Stimulated activated CD8-positive, alpha-beta memory T cell treated with anti-CD3 and anti-CD28 coated beads, Interleukin-15, amount 100 ng/mL, for 48 hours (primary cell): ENCODE data around the gene MBD2.

Source experiments
- DNase-seq, 2 donors: peaks; one replicate each; pipeline ENCODE4 v3.0.0-alpha.2; 2020; ENCODE audit warnings: low read depth in 2 of 2

The MBD2 gene

GRCh38 chr18:54202851-54203250 is 21.6 kb downstream of the MBD2 start:
- DNase-seq, result no peak

- no peak for DNase-seq
These were observed 26.6 kb downstream of the MBD2 start for GRCh38 chr18:54197747-54198411.

- no peak for DNase-seq
These were observed 30.7 kb downstream of the MBD2 start for GRCh38 chr18:54193786-54194185.

GRCh38 chr18:54192900-54193299 is 31.6 kb downstream of the MBD2 start:
- DNase-seq, result no peak

GRCh38 chr18:54192415-54192814 is 32.1 kb downstream of the MBD2 start:
- no peak for DNase-seq

GRCh38 chr18:54191352-54191751 is 33.1 kb downstream of the MBD2 start:
- no peak for DNase-seq

- no peak for DNase-seq
These were observed 37.1 kb downstream of the MBD2 start for GRCh38 chr18:54187372-54187771.

- no peak for DNase-seq
These were observed 39.6 kb downstream of the MBD2 start for GRCh38 chr18:54184836-54185235.

GRCh38 chr18:54183390-54183789 is 41.1 kb downstream of the MBD2 start:
- DNase-seq, result no peak

- DNase-seq, result no peak
These were observed 42.4 kb downstream of the MBD2 start for GRCh38 chr18:54181856-54182602.

- DNase-seq, result no peak
These were observed 50.4 kb downstream of the MBD2 start for GRCh38 chr18:54173980-54174630.

GRCh38 chr18:54173250-54173649 is 51.2 kb downstream of the MBD2 start:
- no peak for DNase-seq

- DNase-seq, result no peak
These were observed 54.8 kb downstream of the MBD2 start for GRCh38 chr18:54169431-54170403.

- DNase-seq, result no peak
These were observed 59.0 kb downstream of the MBD2 start for GRCh38 chr18:54165450-54165849.

GRCh38 chr18:54163453-54163852 is 61.0 kb downstream of the MBD2 start:
- no peak for DNase-seq

- no peak for DNase-seq
These were observed 62.0 kb downstream of the MBD2 start for GRCh38 chr18:54162431-54162830.

GRCh38 chr18:54161267-54161666 is 63.2 kb downstream of the MBD2 start:
- DNase-seq, result no peak

GRCh38 chr18:54159906-54160305 is 64.6 kb downstream of the MBD2 start:
- no peak for DNase-seq

GRCh38 chr18:54157646-54158385 is 66.7 kb downstream of the MBD2 start:
- no peak for DNase-seq

GRCh38 chr18:54155412-54155811 is 69.1 kb downstream of the MBD2 start:
- DNase-seq, result no peak

GRCh38 chr18:54154231-54154630 is 70.2 kb downstream of the MBD2 start:
- DNase-seq, result no peak
